GM18498 (cell line): Measurements from ENCODE around the gene HECA.
"Not testable (repeated sequence)": the region's sequence is repeated elsewhere in the genome, so short reads cannot be mapped to it uniquely, and the experiment has no call there.

Experiments used
- ATAC-seq: cut with Tn5 transposase; IDR thresholded peaks from one replicate; pipeline ENCODE4 v1.9.1; 2021; ENCODE audit warnings: mild to moderate bottlenecking, moderate library complexity; ENCODE audit not compliant: unreplicated experiment

The HECA gene

DNA sequence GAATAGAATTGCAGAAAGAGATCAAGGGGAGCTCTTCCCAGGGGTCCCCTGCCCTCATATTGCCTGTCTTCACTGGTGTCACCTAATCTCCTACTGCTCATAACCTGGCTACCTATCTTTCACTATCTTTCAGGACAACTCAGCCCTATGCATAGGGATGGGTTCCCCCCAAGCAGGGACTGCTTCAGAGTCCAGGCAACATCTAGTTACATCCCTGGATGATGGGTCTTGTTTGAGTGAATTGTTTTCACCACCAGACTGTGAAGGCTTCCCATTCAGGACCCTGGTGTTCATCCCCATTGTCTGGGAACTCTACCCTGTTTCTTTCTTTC is 850 bp upstream of the HECA start:
- no peak for ATAC-seq

DNA sequence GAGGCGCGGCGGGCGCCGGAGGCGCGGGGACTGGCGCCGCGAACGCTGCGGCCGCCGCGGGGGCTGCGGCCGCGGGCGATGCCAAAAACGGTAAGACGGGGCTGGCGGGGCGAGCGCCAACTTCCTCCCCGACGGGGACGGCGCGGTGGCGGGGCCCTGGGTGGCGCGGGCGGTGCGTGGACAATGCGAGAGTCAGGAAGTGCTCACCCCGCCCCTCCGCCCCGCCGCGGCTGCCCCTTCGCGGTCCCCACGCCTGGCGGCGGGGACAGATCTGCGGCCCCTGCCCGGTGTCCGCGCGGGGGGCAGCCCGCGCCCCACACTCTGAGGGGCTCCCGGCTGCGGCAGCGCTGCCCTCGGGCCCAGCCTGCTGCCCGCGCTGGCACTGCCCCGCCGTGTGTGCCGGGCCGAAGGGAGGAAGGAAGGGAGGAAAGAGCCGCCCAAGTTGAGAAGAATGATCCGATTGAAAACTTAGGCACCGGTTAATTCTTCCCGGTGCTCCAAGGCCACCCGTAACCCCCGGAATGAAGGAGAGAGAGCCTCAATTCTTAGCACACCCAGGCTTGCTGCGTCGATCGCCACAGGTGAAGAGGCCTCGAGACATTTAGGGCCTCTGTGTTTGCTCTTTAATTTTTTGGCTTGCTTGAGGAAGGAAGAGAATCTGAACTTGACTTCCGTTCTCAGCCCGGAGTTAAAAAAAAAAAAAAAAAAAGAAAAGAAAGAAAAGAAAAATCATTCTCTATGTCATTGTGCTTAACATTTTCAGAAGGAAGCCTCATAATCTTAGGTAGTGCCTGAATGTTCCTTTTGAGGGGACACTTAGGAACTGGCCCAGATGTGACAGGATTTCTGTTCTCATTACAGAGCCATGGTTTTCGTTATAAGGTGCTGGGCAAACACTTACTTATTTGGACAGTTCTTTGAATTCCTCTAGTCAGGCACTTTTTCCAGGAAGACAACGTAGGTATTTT is 982 bp downstream of the HECA start:
- ATAC-seq, result peak; percentile 47

DNA sequence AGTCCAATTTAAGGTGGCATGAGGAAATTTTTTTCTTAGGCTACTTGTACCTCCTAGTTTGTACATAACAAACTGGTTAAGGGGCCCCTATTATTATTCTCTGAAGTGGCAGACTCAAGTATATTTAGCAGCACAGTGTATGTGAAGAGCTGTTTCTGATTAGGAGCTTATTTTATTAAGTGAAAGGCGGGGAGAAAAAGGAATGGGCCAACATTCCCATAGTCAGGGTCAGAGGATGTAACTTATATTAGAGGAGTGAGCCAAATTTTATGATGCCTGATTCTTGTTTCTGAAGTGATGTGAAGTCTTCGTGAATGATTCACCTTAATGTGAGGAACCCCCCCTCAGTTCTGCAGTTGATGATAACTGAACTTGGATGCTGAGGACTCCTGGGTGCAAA is 2.8 kb downstream of the HECA start:
- ATAC-seq, result no peak

DNA sequence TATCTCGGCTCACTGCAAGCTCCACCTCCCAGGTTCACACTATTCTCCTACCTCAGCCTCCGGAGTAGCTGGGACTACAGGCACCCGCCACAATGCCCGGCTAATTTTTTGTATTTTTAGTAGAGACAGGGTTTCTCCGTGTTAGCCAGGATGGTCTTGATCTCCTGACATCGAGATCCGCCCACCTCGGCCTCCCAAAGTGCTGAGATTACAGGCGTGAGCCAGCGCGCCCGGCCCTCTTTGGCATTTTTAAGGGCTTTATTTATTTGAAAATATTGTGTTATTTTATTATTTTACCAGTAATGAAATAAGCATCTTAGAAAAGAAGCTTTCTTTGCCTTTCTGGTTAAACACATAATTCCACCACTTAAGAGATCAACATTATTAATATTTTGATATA is 6.0 kb downstream of the HECA start:
- ATAC-seq, result not testable (repeated sequence)

DNA sequence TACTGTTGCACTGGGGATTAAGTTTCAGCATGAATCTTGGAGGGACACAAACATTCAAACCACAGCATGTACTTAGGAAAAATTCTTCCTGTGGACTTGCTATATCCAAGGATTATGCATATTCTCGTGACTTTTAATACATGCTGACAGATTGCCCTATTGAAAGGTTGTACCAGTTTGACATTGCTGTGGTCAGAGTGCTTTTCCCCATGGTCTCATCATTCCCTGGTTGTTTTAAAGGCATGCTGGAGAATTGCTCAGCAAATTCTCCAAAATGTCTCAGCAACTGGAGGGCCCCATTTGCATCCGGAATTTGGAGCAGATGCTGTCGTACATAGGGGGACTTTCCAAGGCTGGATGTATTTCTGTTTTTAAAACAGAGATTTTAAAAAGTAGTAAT is 7.4 kb downstream of the HECA start:
- no peak for ATAC-seq

DNA sequence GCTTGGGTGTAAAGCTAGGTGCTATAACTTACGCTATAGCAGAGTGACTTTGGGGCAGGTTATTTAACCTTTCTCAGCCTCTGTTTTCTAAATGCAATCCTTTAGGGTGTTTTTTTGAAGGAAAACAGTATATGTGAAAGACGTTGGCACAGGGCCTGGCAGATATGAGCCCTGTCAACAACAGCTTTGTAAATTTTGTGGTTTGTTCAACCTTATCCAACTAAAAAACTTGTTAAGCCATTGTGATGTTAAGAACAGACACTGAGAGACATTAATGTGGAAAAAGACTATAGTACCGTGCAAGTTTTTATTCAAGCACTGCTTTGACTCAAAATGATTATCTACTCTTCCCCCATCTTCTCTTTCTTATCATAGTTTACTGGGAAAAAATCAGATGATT is 8.2 kb downstream of the HECA start:
- no peak for ATAC-seq

DNA sequence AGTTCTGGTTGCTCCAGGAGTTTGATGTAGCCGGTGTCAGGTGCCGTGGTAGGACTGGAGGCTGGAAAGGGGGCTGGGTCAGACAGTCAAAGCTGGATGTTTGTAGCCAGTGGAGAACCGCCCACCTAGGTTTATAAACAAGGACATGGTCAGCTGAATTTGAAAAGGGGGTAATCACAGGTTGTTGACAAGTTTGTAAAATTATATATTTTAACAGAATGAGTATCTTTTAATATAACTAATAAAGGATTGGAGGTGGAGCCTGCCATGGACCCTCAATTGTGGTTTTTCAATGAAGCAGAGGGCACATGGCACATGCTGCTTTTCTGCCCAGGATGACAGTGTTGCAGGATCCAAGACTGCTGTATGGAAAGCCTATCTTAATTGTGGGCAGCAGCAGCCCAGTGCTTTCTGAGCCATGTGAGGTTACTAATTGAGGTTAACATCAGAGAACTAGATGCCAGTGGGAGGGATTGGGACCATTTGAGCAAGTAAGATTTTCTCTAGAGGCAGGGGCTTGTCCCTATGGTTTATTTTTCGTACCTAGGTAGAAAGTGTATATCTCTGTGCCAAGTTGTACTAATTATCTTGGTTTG is 9.7 kb downstream of the HECA start:
- ATAC-seq, result no peak

DNA sequence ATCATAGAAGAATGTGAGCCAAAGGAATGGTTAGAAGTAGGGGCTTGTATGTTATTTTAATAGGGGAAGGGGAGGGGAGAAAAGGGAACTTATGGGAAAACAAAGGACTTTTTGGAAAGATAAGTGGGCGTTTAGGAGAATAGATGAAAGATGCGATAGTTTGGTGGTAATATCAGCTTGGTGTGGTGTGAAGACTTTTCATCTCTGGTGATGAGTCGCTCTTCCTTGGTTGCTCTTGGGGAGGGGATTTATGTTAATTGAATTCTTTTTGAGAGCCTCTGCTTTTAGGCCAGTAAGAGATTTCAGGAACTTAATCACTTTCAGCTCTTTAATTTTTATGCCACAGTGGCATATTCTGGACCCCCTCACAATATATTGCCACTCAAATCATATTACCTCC is 10.8 kb downstream of the HECA start:
- ATAC-seq, result no peak

DNA sequence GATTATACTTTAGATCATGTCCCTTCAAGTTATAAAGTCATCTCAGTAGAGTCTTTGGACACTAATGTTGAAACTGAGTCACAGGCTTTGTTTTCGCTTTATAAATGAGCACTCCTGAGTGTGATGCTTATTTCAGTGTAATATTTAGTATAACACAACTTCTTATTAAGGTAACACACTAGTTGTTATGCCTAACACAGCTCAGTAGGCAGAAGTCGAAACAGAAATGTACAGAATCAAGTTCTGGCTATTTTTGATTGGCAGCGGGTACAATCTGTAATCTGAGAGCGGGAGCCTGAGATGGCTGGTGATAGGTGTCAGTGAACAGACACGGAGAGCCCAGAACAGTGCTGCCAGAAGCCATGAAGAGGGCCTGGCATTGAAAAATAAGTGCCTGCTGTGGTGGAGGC is 11.4 kb downstream of the HECA start:
- ATAC-seq, result no peak

DNA sequence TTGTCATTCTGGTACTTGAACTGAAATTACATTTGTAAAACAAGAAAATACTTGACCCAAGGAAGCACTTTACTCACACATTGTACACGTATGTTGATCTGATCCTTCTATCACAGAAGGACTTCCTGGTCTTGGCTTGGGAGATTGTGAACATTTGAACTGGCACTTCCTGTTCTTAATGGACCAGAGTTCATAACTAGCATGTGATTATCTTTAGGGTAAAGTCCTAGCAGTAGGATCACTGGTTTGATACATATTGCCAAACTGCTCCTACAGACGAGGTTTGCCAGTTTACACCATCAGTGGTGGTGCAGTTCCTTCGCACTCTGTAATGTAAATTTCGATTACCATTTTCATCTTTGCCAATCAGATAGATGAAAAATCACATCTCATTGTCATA is 12.7 kb downstream of the HECA start:
- ATAC-seq, result no peak

DNA sequence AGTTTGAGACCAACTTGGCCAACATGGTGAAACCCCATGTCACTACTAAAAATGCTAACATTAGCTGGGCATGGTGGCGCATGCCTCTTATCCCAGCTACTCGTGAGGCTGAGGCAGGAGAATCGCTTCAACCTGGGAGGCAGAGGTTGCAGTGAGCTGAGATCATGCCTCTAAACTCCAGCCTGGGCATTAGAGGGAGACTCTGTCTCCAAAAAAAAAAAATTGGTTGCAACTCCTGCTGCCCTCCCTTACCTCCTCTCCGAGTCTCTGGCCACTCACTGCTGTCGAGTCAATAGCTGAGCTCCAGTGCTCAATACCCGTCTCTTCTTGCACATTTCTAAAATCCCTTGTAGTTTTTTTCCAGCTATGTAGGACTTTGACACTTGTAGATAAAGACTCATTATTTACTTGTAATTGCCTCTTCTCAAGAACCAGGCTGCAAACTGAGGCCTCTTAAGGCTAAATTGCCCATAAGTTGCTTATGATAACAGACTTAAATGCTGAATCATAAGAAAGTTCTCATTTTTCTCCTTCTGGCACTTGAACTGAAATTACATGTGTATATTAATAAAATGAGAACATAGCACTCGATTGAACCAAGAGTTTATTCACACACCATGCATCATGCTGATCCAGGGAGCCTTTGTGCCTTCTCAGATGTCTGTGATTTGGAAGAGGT is 13.8 kb downstream of the HECA start:
- no peak for ATAC-seq

DNA sequence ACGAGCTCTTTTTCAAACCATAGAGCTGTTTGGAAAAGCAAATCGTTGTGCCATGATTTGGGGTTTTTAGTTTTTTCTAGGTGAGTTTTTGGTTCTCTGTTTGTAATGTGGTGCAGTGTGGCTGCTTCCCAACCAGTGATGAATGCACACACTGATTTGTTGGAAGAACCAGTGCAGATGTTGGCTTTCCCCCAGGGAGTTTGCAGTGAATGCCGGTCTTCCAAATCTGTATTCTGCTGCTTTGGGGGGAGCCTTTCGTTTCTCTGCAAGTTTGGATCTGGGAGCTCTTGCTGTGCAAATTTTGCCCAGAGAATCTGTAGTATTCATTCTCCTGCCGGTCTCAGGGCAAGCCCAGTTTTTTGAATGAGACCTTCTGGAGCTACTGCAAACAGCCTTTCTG is 14.5 kb downstream of the HECA start:
- ATAC-seq, result no peak

DNA sequence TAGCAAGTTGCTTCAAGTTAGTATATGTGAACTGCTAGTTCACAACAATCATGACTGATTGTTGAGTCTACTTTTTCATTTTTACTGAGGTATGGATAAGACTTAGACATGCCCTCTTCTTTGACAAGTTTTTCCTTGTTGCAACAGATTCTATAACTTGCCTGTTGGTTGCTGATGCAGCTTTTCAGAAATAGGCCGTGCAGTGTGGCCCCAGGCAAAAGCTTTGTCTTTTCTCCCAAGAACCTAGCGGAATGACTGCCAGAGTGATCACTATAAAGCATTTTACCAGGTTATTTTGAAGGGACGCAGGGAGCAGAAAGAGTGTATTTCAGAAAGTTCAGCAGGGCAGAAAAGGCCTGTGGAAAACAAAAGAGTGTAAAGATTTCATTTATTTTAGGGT is 16.0 kb downstream of the HECA start:
- no peak for ATAC-seq

DNA sequence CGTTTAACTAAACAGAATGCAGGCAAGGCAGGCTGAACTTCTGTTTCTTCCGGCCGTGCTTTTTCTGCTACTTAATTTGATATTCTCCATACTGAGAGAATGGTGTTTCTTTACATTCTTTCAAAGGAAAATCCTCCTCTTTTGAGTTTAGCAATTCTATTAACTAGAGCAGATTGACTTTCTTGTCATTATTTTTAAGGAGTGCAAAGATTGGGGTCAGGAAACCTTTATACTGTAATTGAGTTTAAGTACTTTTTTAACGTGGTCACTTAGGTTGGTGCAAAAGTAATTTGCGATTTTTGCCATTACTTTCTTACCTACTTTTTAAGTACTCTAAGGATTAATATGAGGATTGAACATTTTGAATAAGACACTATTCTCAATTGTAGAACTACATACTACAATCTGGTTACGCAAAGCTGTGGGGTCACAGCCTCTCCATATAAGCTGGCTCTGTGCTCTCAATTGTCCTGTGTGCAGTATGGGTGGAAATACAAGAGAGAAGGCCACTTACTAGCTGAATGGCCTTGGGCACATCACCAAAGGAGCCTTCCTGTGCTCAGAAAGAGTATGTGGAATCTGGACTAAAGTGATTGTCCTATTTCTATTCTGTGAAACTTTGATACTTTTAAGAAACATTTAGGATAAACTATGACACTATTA is 16.7 kb downstream of the HECA start:
- ATAC-seq, result no peak

DNA sequence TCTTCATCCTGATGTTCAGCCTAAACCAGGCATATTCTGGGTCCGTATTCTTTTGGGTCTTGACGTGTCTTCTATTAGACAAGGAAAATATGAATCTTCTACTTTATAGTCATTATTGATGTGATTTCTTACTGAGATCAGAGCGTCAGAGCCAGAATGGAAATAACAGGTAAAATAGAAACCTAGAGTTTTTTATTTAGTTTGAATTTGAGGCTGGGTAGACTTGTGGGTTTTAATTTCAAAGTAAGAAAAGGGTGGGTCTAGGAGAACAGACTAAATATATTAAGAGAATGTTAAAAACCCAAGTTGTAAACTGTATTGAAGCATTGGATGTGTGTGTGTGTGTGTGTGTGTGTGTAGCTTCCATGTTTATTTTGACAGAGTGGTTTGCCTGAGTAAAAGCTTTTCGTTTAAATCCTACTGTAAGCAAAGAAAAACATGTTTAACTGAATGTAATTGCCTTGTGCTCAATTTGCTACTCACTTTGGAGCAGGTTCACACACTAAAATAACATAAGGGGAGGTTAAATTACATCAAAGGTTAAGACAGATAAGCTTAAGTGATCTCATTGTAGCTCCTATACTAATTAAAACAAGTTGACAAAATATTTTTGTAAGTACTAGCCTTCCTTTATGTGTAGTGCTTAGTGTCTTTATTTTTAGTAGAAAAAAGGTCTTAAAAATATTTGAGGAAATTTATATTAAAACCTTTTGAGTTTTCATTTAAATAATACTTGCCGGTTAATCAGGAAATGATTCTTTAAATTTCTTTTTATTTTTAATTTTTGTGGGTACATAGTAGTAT is 17.4 kb downstream of the HECA start:
- ATAC-seq, result no peak

DNA sequence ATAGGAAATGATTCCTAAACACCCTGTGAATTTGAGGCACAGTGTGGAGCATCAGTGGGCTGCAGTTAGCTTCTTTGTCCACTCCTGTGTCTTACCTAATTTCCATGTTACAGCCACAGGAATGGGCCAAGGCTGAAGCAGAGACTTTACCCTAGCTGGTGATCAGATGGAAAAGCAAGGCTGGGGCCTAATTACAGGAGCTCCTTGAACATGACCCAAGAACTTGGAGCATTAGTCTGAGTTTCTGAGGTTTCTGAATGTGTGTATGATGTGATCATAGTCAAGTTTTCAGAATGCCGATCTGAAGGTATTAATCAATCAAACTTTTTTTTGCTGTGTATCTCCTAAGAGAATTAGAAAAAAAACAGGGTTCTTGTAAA is 18.0 kb downstream of the HECA start:
- no peak for ATAC-seq

DNA sequence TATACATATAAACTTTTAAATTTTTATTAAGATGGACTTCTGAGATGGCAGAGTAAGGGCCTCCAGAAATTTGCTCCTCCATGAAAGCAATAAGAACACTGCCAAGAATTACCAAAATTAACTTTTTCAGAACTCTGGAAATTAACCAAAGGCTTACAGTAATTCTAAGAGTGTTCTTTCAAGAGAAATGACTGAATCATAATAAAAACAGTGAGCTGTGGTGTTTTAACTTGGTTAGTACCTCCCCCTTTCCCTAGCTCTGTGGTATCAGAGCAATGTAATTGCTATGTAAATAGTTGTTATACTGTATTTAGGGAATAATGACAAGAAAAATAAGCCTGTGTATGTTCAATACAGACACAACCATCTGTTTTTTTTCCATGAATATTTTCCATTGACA is 19.0 kb downstream of the HECA start:
- ATAC-seq, result no peak

DNA sequence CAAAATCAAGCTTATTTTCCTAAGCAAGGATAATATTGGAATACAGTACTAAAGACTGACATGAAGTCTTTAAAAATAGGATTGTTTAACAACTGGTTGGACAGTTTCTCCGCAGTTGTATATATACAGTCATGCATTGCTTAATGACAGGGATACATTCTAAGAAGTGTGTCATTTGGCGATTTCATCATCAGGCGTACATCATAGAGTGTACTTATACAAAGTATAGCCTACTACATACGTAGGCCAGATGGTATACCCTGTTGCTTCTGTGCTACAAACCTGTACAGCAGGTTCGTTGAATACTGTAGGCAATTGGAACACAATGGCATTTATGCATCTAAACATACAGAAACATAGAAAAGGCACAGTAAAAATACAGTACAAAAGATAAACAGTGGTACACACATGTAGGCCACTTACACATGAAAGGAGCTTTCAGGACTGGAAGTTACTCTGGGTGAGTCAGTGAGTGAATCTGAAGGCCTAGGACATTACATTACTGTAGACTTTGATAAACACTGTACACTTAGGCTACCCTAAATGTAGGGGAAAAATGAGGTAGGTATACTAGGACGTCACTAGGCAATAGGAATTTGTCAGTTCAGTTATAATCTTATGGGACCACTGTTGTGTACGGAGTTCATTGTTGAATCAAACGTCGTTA is 20.1 kb downstream of the HECA start:
- ATAC-seq, result no peak

DNA sequence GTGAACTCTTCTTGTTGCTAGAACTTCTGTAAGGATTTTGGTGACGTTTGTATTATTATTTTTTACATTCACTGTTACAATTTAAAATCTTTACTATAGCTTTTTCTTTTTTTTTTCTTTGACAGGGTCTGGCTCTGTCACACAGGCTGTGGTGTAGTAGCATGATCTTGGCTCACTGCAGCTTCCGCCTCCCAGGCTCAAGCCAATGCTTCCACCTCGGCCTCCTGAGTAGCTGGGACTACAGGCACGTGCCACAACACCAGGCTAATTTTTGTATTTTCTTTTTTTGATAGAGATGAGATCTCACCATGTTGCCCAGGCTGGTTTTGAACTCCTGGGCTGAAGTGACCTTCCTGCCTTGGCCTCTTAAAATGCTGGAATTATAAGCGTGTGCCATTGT is 21.2 kb downstream of the HECA start:
- no peak for ATAC-seq

DNA sequence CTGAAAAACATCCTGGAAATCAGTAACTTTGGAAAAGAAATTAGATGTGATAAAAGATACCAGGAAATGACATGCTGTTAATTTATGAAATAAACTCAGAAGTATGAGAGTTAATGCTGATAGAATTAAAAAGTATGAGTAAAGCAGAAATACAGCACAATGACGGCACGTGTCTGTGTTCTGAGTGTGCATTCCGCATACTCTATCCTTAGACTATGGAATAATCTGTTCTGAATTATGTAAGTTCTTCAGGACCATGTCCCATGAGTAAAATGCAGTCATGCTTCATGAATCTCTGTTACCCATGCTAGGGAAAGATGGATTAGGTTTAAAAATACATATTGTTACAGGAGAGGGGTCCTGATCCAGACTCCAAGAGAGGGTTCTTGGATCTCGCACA is 21.7 kb downstream of the HECA start:
- ATAC-seq, result no peak
